ENCODE measurements around the gene TBCK.

Gene TBCK

DNA sequence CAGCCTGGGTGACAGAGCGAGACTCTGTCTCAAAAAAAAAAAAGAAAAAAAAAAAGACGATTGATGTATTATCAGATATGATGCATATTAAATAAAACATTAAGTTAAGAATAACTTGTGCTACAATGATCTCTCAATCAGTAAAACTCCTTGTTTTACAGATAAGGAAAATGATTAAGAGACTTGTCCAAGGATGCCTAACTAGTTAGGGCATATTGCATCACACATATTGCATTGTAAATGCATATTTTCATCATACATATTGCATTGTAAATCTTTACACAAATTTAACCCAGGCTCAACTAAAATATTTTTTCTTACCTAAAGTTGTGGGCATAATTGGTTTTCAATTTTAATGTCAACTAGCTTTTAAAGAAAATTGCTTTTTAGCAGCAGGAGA is 26.3 kb downstream of the TBCK start:
- Histone ChIP-seq H3K9me3 (no peaks in the 10 kb centered on the region), H3K4me1 (ENCODE audit: control insufficient read depth in 1 of 2, insufficient read depth in 1 of 2, low read depth in 1 of 2, low read length in 1 of 2) (peaks cover 3 to 6% of the 10 kb centered on the region in 2 experiments), H3K27me3 (no peaks in the 10 kb centered on the region), H3K4me3 (ENCODE audit: low read depth in 1 of 2, low read length in 1 of 2) (no peak overlapping the region), H3K36me3 (peaks cover 10% of the 10 kb centered on the region), H3K27ac (no peak overlapping the region)
- TF ChIP-seq, protein P1, sequence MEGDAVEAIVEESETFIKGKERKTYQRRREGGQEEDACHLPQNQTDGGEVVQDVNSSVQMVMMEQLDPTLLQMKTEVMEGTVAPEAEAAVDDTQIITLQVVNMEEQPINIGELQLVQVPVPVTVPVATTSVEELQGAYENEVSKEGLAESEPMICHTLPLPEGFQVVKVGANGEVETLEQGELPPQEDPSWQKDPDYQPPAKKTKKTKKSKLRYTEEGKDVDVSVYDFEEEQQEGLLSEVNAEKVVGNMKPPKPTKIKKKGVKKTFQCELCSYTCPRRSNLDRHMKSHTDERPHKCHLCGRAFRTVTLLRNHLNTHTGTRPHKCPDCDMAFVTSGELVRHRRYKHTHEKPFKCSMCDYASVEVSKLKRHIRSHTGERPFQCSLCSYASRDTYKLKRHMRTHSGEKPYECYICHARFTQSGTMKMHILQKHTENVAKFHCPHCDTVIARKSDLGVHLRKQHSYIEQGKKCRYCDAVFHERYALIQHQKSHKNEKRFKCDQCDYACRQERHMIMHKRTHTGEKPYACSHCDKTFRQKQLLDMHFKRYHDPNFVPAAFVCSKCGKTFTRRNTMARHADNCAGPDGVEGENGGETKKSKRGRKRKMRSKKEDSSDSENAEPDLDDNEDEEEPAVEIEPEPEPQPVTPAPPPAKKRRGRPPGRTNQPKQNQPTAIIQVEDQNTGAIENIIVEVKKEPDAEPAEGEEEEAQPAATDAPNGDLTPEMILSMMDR (IDR thresholded peaks at IDR 0.05) = no peak

DNA sequence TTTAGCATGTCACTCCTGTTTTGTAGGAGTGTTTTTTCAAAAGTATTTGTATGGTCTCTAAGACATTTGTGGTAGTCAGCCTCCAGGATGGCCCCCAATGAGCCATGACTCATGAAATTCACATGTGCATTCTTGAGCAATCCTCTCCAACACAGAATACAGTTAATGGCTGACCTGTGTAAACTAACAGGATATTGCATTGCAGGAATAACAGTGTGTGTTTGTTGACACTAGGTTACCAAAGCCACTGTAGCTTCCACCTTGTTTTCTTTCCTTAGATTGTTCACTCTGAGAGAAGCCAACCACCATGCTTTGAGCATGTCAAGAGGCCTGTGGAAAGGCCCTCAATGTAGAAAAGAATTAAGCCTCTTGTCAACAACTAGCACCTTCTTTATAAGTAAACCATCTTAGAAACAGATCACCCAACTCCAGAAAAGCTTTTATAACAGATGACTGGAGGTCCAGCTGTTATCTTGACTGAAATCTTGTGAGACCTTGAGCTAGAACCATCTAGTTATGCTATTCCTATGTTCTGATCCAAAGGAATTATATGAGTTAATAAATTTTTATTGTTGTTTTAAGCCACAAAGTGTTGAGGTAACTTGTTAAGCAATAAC is 28.5 kb downstream of the TBCK start:
- no peaks in the 10 kb centered on the region for H3K36me3 ChIP-seq
- TF ChIP-seq, protein P1 (IDR thresholded peaks at IDR 0.05) = no peak
- H3K27ac ChIP-seq = no peak overlapping the region
- H3K9me3 ChIP-seq = no peaks in the 10 kb centered on the region
- H3K4me1 ChIP-seq (ENCODE audit: control insufficient read depth in 1 of 2, insufficient read depth in 1 of 2, low read depth in 1 of 2, low read length in 1 of 2) = peaks cover 3 to 6% of the 10 kb centered on the region in 2 experiments
- H3K27me3 ChIP-seq = no peaks in the 10 kb centered on the region
- H3K4me3 ChIP-seq (ENCODE audit: low read depth in 1 of 2, low read length in 1 of 2) = no peak overlapping the region

DNA sequence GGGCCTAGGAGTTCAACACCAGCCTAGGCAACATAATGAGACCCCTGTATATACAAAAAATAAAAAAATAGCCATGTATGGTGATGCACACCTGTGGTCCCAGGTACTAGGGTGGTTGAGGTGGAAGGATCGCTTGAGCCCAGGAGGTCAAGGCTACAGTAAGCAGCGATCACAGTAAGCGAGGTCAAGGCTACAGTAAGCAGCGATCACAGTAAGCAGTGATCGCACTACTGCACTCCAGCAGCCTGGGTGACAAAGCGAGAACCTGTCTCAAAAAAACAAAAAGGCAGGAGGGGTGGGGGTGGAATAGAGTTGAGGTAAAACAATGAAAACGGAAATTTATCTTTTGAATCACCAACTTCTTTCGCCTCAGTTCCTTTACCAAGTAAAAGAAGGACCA is 29.4 kb downstream of the TBCK start:
- no peak overlapping the region for H3K27ac ChIP-seq

DNA sequence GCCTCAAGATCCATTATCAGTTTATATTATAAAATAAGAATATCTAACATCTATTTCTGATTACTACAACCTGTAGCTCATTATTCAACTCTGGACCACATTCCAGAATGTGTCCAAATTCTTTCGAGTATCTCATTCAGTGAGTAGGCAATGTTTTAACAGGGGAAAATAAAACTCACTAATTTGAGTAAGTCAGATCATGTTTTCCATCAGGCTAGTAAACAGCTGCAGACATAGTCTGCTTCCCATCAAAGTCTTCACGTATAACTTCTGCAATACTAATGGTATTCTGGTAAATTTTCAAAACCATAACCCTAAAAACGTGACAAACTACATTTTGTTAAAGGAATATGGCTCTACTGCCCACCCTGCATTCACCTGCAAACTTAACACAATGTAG is 31.8 kb downstream of the TBCK start:
- Histone ChIP-seq H3K36me3 (no peaks in the 10 kb centered on the region), H3K27me3 (no peaks in the 10 kb centered on the region), H3K4me3 (ENCODE audit: low read depth in 1 of 2, low read length in 1 of 2) (no peak overlapping the region), H3K4me1 (ENCODE audit: control insufficient read depth in 1 of 2, insufficient read depth in 1 of 2, low read depth in 1 of 2, low read length in 1 of 2) (peaks cover 3 to 6% of the 10 kb centered on the region in 2 experiments), H3K9me3 (no peaks in the 10 kb centered on the region), H3K27ac (no peak overlapping the region)
- TF ChIP-seq, protein P1 (IDR thresholded peaks at IDR 0.05) = no peak

More for the DNA sequence above, 29.4 kb downstream of the TBCK start:
- H3K27me3 ChIP-seq = no peaks in the 10 kb centered on the region
- no peaks in the 10 kb centered on the region for H3K36me3 ChIP-seq
- TF ChIP-seq, protein P1 (IDR thresholded peaks at IDR 0.05) = no peak
- H3K4me1 ChIP-seq (ENCODE audit: control insufficient read depth in 1 of 2, insufficient read depth in 1 of 2, low read depth in 1 of 2, low read length in 1 of 2) = peaks cover 3 to 6% of the 10 kb centered on the region in 2 experiments
- H3K9me3 ChIP-seq = no peaks in the 10 kb centered on the region
- H3K4me3 ChIP-seq (ENCODE audit: low read depth in 1 of 2, low read length in 1 of 2) = no peak overlapping the region

DNA sequence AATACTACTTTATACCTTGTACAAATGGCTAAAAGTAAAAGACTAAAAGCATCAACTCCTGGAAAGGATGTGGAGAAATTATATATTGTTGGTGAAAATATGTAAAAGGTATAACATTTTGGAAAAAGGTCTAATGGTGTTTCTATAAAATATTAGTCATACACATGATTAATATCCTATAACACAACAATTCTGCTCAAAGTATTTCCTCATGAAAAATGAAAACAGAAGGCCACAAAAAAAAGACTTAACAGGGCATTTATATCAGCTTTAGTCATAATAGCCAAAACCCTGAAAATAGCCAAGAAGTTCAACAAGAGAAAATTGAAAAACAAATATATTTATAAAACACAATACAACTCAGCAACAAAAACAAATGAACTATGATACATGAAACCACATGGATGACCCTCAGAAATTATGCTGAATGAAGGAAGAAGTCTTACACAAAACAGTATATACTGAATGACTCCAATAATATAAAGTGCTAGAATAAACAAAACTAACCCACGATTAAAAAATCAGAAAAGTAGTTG is 38.8 kb downstream of the TBCK start:
- Histone ChIP-seq H3K4me1 (ENCODE audit: control insufficient read depth in 1 of 2, insufficient read depth in 1 of 2, low read depth in 1 of 2, low read length in 1 of 2) (no peaks in the 10 kb centered on the region), H3K9me3 (no peaks in the 10 kb centered on the region), H3K27ac (no peak overlapping the region), H3K36me3 (no peaks in the 10 kb centered on the region), H3K4me3 (ENCODE audit: low read depth in 1 of 2, low read length in 1 of 2) (no peak overlapping the region), H3K27me3 (no peaks in the 10 kb centered on the region)
- TF ChIP-seq, protein P1 (IDR thresholded peaks at IDR 0.05) = no peak
